Esophagus muscularis mucosa (tissue), 4 donors: ENCODE data around the gene CXCR4. TPM values are rescaled to one million over a fixed set of nuclear protein-coding genes. Genes with fewer than 3 reads are reported as not detected.

Experiments
- DNase-seq: peaks from one replicate; pipeline ENCODE4 v3.0.0-alpha.2; 2017; ENCODE audit errors: extremely low spot score
- H3K27ac ChIP-seq, 4 donors: fragments of 200-600 bp; sonication (generic); replicated peaks in 1 of 4; 1 replicate in 3 of 4; 2 replicates in 1 of 4; pipeline ENCODE4 v1.5.1; 2016 to 2019; ENCODE audit warnings: mild to moderate bottlenecking in 1 of 4
- H3K27me3 ChIP-seq, 4 donors: fragments of 200-600 bp; sonication (generic); one replicate each; pipeline versions ENCODE4 v1.5.1 to v1.6.0; 2016 to 2019
- H3K36me3 ChIP-seq, 4 donors: fragments of 200-600 bp; sonication (generic); one replicate each; pipeline ENCODE4 v1.5.1; 2016 to 2019
- H3K4me1 ChIP-seq, 4 donors: fragments of 200-600 bp; sonication (generic); one replicate each; pipeline ENCODE4 v1.5.1; 2016 to 2019
- H3K4me3 ChIP-seq, 4 donors: fragments of 200-600 bp; sonication (generic); 1 replicate in 2 of 4; 2 replicates in 2 of 4; pipeline ENCODE4 v1.5.1; 2016 to 2019; ENCODE audit warnings: mild to moderate bottlenecking in 4 of 4, moderate library complexity in 1 of 4
- H3K9me3 ChIP-seq, 4 donors: fragments of 200-600 bp; sonication (generic); 1 replicate in 3 of 4; 2 replicates in 1 of 4; pipeline ENCODE4 v1.5.1; 2016 to 2019
- EP300 ChIP-seq: sonication (generic); formaldehyde crosslinking; IDR thresholded peaks from one replicate; pipeline ENCODE4 v1.6.1; 2017; ENCODE audit warnings: antibody characterized with exemption
- POLR2A ChIP-seq: fragments of 450-650 bp; IDR thresholded peaks from one replicate; pipeline ENCODE4 v1.6.1; 2017; ENCODE audit warnings: antibody characterized with exemption, moderate library complexity, mild to moderate bottlenecking, low read depth
- POLR2AphosphoS5 ChIP-seq, 2 donors: sonication (generic); formaldehyde crosslinking; IDR thresholded peaks; one replicate each; pipeline ENCODE4 v1.6.1; 2017; ENCODE audit warnings: antibody characterized with exemption in 2 of 2
- WGBS: methylation state at CpG from one replicate; pipeline ENCODE4 v1.1.5; 2018; 5-methylcytosine and 5-hydroxymethylcytosine counted together
- intact Hi-C: fragments of 100-400 bp; cut with DNase I; formaldehyde crosslinking; loops from one replicate; pipeline ENCODE4 v1.15.1; 2023
- total RNA-seq, 4 donors: library from RNA; depleted of rRNA; stranded (reverse); fragments of >200 nt; gene quantifications; one replicate each; pipeline versions ENCODE4 v1.1.0 to v1.2.1, GENCODE V29; 2016
- TF ChIP-seq, protein P1 (sequence below), 3 experiments: fragments of 200-600 bp in 2 of 3; fragments of 450-650 bp in 1 of 3; sonication (generic) in 2 of 3; IDR thresholded peaks; one replicate each; pipeline ENCODE4 v1.5.1; 2017 to 2019; ENCODE audit warnings: antibody characterized with exemption in 3 of 3, mild to moderate bottlenecking in 2 of 3, moderate library complexity in 1 of 3

The CXCR4 gene
- total RNA-seq, 4 donors from 2014 or later, result 4.2 to 11.8 (median 5.6) TPM

DNA sequence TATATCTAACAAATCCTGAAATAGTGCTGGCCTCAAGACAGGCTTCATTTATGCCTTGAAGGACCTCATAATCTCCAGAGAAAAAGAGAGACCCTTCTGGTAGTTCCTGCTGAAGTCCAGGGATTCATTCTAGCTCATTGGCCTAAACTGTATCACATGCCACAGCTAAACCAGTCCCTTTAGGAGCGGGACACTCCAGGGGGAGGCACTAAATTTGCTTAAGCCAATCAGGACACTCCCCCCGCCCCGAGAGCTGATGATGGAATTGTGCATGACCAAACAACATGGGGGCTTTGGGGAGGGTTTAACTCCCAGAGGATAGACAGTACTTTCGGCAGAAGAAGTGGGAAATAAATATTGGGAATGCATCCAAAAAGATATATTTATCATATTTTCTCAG lies 36.4 kb upstream of the CXCR4 start:
- Histone ChIP-seq H3K36me3 (no peaks in the 10 kb centered on the region), H3K4me1 (no peaks in the 10 kb centered on the region), H3K9me3 (no peaks in the 10 kb centered on the region), H3K27me3 (no peaks in the 10 kb centered on the region), H3K4me3 (no peak overlapping the region), H3K27ac (no peak overlapping the region)
- 86% methylated on average over 4 of the region's 4 CpGs for WGBS
- TF ChIP-seq EP300 (no peak), POLR2A (no peak)
- no peak for DNase-seq
- intact Hi-C loops, result no loop called here

GRCh38 chr2:136151021-136151971 lies 33.3 kb upstream of the CXCR4 start:
- intact Hi-C loops, result no loop called here
- WGBS, result 80% methylated on average over 7 of the region's 7 CpGs
- Histone ChIP-seq H3K4me3 (no peak overlapping the region), H3K27me3 (no peaks in the 10 kb centered on the region), H3K36me3 (no peaks in the 10 kb centered on the region), H3K27ac (no peak overlapping the region), H3K4me1 (no peaks in the 10 kb centered on the region), H3K9me3 (no peaks in the 10 kb centered on the region)
- TF ChIP-seq POLR2A (no peak), POLR2AphosphoS5 (IDR thresholded peaks at IDR 0.05) (no peak), EP300 (no peak)
- TF ChIP-seq, protein P1, sequence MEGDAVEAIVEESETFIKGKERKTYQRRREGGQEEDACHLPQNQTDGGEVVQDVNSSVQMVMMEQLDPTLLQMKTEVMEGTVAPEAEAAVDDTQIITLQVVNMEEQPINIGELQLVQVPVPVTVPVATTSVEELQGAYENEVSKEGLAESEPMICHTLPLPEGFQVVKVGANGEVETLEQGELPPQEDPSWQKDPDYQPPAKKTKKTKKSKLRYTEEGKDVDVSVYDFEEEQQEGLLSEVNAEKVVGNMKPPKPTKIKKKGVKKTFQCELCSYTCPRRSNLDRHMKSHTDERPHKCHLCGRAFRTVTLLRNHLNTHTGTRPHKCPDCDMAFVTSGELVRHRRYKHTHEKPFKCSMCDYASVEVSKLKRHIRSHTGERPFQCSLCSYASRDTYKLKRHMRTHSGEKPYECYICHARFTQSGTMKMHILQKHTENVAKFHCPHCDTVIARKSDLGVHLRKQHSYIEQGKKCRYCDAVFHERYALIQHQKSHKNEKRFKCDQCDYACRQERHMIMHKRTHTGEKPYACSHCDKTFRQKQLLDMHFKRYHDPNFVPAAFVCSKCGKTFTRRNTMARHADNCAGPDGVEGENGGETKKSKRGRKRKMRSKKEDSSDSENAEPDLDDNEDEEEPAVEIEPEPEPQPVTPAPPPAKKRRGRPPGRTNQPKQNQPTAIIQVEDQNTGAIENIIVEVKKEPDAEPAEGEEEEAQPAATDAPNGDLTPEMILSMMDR (IDR thresholded peaks at IDR 0.05), result no peak
- no peak for DNase-seq

- intact Hi-C loops, result no loop called here
- no peak overlapping the region for H3K4me3 ChIP-seq
- 94% methylated on average over 1 of the region's 1 CpG for WGBS
- DNase-seq, result no peak
- no peaks in the 10 kb centered on the region for H3K36me3 ChIP-seq
- no peak overlapping the region for H3K27ac ChIP-seq
- H3K4me1 ChIP-seq, result no peaks in the 10 kb centered on the region
- TF ChIP-seq POLR2AphosphoS5 (IDR thresholded peaks at IDR 0.05), result no peak
- H3K9me3 ChIP-seq, result no peaks in the 10 kb centered on the region
- no peaks in the 10 kb centered on the region for H3K27me3 ChIP-seq
These were observed 31.1 kb upstream of the CXCR4 start for GRCh38 chr2:136149011-136149410.

- no peaks in the 10 kb centered on the region for H3K36me3 ChIP-seq
- H3K27me3 ChIP-seq, result no peaks in the 10 kb centered on the region
These were observed 28.6 kb upstream of the CXCR4 start for GRCh38 chr2:136146564-136146963.

DNA sequence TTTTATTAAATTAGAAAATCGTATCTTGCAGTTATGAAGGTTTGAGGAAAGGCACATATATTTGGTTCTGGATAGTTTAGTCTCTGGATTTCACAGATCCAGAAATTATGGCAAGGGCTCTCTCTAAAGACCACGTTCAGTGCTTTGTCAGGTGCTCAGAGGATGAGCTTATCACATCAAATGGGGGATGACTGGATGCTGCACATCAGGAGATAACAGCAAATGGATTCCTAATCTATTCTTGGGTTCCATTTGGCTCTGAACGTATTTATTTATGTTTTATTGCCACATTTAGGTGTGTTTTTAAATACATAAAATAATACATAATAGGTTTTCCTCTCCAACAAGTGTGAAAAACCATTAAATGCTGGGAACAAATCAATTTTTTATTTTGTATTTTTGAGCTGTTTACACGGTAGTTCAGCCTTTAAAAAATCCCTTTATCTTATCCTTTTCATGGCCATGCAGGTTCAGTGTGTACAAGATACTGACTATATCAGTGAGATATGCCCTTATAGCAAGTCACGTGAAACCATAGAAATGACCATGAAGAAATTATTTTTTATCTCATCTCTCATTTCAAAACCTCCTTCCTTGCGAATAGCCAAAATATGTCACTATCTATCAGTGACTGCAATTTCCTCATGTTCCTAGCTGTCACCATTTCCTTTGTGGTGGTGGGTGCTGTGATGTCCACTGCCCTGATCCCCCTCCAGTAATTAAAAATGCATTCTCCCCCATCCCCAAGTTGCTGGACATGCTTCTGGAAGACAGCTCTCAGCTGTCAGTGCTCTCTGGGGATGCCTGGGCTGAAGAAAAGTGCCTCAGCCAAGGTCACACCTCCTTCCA lies 25.9 kb upstream of the CXCR4 start:
- TF ChIP-seq POLR2A (no peak), EP300 (no peak)
- intact Hi-C loops, result no loop called here
- 83% methylated on average over 6 of the region's 6 CpGs for WGBS
- no peak overlapping the region for H3K4me3 ChIP-seq
- no peak overlapping the region for H3K27ac ChIP-seq
- no peak for DNase-seq
- H3K9me3 ChIP-seq, result no peaks in the 10 kb centered on the region
- no peaks in the 10 kb centered on the region for H3K36me3 ChIP-seq
- no peaks in the 10 kb centered on the region for H3K4me1 ChIP-seq
- no peaks in the 10 kb centered on the region for H3K27me3 ChIP-seq

More at GRCh38 chr2:136146564-136146963, 28.6 kb upstream of the CXCR4 start:
- Histone ChIP-seq H3K27ac (no peak overlapping the region), H3K9me3 (no peaks in the 10 kb centered on the region), H3K4me3 (no peak overlapping the region), H3K4me1 (no peaks in the 10 kb centered on the region)
- TF ChIP-seq POLR2AphosphoS5 (IDR thresholded peaks at IDR 0.05) (no peak), EP300 (no peak), POLR2A (no peak)
- TF ChIP-seq, protein P1 (IDR thresholded peaks at IDR 0.05), result no peak
- no peak for DNase-seq
- intact Hi-C loops, result no loop called here
